CD4-positive, alpha-beta T cell (primary cell): ENCODE results near the gene SHMT2. TPM values are rescaled to one million over a fixed set of nuclear protein-coding genes. Genes with fewer than 3 reads are reported as not detected.

Source experiments
- ATAC-seq: fragments of 200-7000 bp; cut with Tn5 transposase; one replicate; pipeline ENCODE4 v1.10.0; 2022; ENCODE audit warnings: mild to moderate bottlenecking; ENCODE audit not compliant: poor library complexity
- CTCF ChIA-PET: fragments of 350-600 bp; sonication (Branson Sonifier 250); formaldehyde crosslinking; loops from one replicate; lab custom pipeline; 2021; ENCODE audit warnings: antibody characterized with exemption, inconsistent platforms; lab: Charles Lee
- POLR2A ChIA-PET: fragments of 350-600 bp; sonication (Branson Sonifier 250); formaldehyde crosslinking; loops from one replicate; lab custom pipeline; 2021; ENCODE audit warnings: antibody characterized with exemption, inconsistent platforms; lab: Charles Lee
- DNase-seq, 14 experiments: peaks; one replicate each; pipeline ENCODE4 v3.0.0-alpha.2; 2013 to 2020; ENCODE audit warnings: mixed read lengths in 2 of 14
- H3K27ac ChIP-seq, 2 donors: one replicate each; pipeline versions ENCODE4 v1.5.1 to v1.7.0; 2013; ENCODE audit warnings: low read length in 2 of 2, low read depth in 1 of 2, mild to moderate bottlenecking in 1 of 2
- H3K27me3 ChIP-seq, 2 experiments: 1 replicate in 1 of 2; 2 replicates in 1 of 2; pipeline versions ENCODE4 v1.6.1 to v1.7.0; 2013; ENCODE audit warnings: low read length in 2 of 2, control low read depth in 1 of 2, mild to moderate bottlenecking in 1 of 2, moderate library complexity in 1 of 2; ENCODE audit not compliant: insufficient read depth in 2 of 2, control insufficient read depth in 1 of 2
- H3K36me3 ChIP-seq: one replicate; pipeline ENCODE4 v1.6.1; 2013; ENCODE audit warnings: low read length, control low read depth; ENCODE audit not compliant: insufficient read depth
- H3K4me1 ChIP-seq: one replicate; pipeline ENCODE4 v1.6.1; 2013; ENCODE audit warnings: low read length, control low read depth; ENCODE audit not compliant: insufficient read depth
- H3K4me3 ChIP-seq: one replicate; pipeline ENCODE4 v1.5.1; 2013; ENCODE audit warnings: mild to moderate bottlenecking, low read length, moderate library complexity
- H3K9me3 ChIP-seq, 2 experiments: 1 replicate in 1 of 2; 2 replicates in 1 of 2; pipeline versions ENCODE4 v1.6.1 to v1.7.0; 2013; ENCODE audit warnings: low read length in 2 of 2, mild to moderate bottlenecking in 2 of 2, control low read depth in 1 of 2, moderate library complexity in 1 of 2; ENCODE audit not compliant: control insufficient read depth in 1 of 2, insufficient read depth in 1 of 2
- H3K27ac Mint-ChIP-seq: one replicate; pipeline ENCODE4 v1.8.0; 2020; ENCODE audit warnings: mixed read lengths
- H3K27me3 Mint-ChIP-seq: one replicate; pipeline ENCODE4 v1.8.0; 2021; ENCODE audit warnings: mixed read lengths
- H3K36me3 Mint-ChIP-seq: one replicate; pipeline ENCODE4 v1.8.0; 2021; ENCODE audit warnings: low read depth, mixed read lengths
- H3K4me1 Mint-ChIP-seq: one replicate; pipeline ENCODE4 v1.8.0; 2021; ENCODE audit warnings: low read depth, mixed read lengths
- H3K4me3 Mint-ChIP-seq: one replicate; pipeline ENCODE4 v1.8.0; 2020; ENCODE audit warnings: mild to moderate bottlenecking, mixed read lengths
- H3K9me3 Mint-ChIP-seq: one replicate; pipeline ENCODE4 v1.8.0; 2020; ENCODE audit warnings: mixed read lengths
- intact Hi-C, 2 experiments: fragments of 100-400 bp; cut with DNase I in 1 of 2; cut with micrococcal nuclease in 1 of 2; formaldehyde crosslinking; loops; one replicate each; pipeline versions ENCODE4 v1.15.1 to v1.9.0; 2023 to 2025; cut with DNase I, micrococcal nuclease
- total RNA-seq, 174 experiments: library from RNA in 2 of 174; stranded (reverse) in 2 of 174; gene quantifications; one replicate each; pipeline ENCODE4 v1.2.3 and lab custom pipeline; 2021 to 2026
- TF ChIP-seq, protein P1 (sequence below): fragments of 200-600 bp; IDR thresholded peaks from one replicate; pipeline ENCODE4 v1.8.0; 2022; ENCODE audit warnings: antibody characterized with exemption, mild to moderate bottlenecking

SHMT2 gene
- total RNA-seq, 2 experiments from 2014 or later, result 21.3 to 22.2 TPM

GRCh38 chr12:57224973-57225679 is 4.4 kb upstream of the SHMT2 start:
- Mint-ChIP-seq H3K4me1 (peaks cover 71% of the 10 kb centered on the region), H3K9me3 (no peaks in the 10 kb centered on the region), H3K36me3 (peaks cover 8% of the 10 kb centered on the region), H3K27me3 (peaks cover 74% of the 10 kb centered on the region), H3K27ac (no peak overlapping the region), H3K4me3 (peak overlapping the region; percentile 71)
- CTCF ChIA-PET, result interaction anchor here (0.7 to 8.3 kb wide), 7 partner anchors 9 to 93 kb away, joined by 3 to 127 read pairs (median 11); partner anchors contain the start of gene NXPH4
- H3K27ac ChIP-seq, result no peak overlapping the region
- no peaks in the 10 kb centered on the region for H3K36me3 ChIP-seq
- peak; percentile 48 to 90 (median 66) for DNase-seq
- ATAC-seq, result peak; percentile 73
- TF ChIP-seq, protein P1, sequence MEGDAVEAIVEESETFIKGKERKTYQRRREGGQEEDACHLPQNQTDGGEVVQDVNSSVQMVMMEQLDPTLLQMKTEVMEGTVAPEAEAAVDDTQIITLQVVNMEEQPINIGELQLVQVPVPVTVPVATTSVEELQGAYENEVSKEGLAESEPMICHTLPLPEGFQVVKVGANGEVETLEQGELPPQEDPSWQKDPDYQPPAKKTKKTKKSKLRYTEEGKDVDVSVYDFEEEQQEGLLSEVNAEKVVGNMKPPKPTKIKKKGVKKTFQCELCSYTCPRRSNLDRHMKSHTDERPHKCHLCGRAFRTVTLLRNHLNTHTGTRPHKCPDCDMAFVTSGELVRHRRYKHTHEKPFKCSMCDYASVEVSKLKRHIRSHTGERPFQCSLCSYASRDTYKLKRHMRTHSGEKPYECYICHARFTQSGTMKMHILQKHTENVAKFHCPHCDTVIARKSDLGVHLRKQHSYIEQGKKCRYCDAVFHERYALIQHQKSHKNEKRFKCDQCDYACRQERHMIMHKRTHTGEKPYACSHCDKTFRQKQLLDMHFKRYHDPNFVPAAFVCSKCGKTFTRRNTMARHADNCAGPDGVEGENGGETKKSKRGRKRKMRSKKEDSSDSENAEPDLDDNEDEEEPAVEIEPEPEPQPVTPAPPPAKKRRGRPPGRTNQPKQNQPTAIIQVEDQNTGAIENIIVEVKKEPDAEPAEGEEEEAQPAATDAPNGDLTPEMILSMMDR, result peak; percentile 48
- peaks cover 69% of the 10 kb centered on the region for H3K4me1 ChIP-seq
- POLR2A ChIA-PET, result interaction anchor here (0.7 to 2.5 kb wide), 4 partner anchors 8 to 18 kb away, joined by 3 to 13 read pairs (median 6); partner anchors contain the start of gene NXPH4
- H3K27me3 ChIP-seq, result peaks cover 58 to 68% of the 10 kb centered on the region in 2 experiments
- peaks cover 0 to 35% of the 10 kb centered on the region in 2 experiments for H3K9me3 ChIP-seq
- no peak overlapping the region for H3K4me3 ChIP-seq
- intact Hi-C loops, result loop anchor here (1.0 to 2.0 kb wide), 2 partner anchors 14 kb away; no protein-coding TSS in a partner anchor

- Mint-ChIP-seq H3K36me3 (peaks cover 14% of the 10 kb centered on the region), H3K9me3 (no peaks in the 10 kb centered on the region), H3K27ac (no peak overlapping the region), H3K4me3 (peak overlapping the region; percentile 71), H3K4me1 (peaks cover 75% of the 10 kb centered on the region), H3K27me3 (peaks cover 70% of the 10 kb centered on the region)
- Histone ChIP-seq H3K4me1 (peaks cover 71% of the 10 kb centered on the region), H3K4me3 (no peak overlapping the region), H3K27me3 (peaks cover 56 to 64% of the 10 kb centered on the region in 2 experiments), H3K27ac (no peak overlapping the region), H3K9me3 (peaks cover 0 to 35% of the 10 kb centered on the region in 2 experiments), H3K36me3 (no peaks in the 10 kb centered on the region)
- intact Hi-C loops, result loop anchor here (1.0 to 2.0 kb wide), 2 partner anchors 13 to 14 kb away; no protein-coding TSS in a partner anchor
- ATAC-seq (no peak), DNase-seq (no peak)
- POLR2A ChIA-PET, result interaction anchor here (0.6 to 2.5 kb wide), 5 partner anchors 9 to 483 kb away, joined by 4 to 13 read pairs (median 5); partner anchors contain the start of gene NXPH4
- CTCF ChIA-PET, result interaction anchor here (2.1 to 8.3 kb wide), 4 partner anchors 10 to 17 kb away, joined by 11 to 127 read pairs (median 12); partner anchors contain the start of gene NXPH4
- TF ChIP-seq, protein P1, result no peak
Observed at GRCh38 chr12:57225680-57226210, 3.8 kb upstream of the SHMT2 start.

DNA sequence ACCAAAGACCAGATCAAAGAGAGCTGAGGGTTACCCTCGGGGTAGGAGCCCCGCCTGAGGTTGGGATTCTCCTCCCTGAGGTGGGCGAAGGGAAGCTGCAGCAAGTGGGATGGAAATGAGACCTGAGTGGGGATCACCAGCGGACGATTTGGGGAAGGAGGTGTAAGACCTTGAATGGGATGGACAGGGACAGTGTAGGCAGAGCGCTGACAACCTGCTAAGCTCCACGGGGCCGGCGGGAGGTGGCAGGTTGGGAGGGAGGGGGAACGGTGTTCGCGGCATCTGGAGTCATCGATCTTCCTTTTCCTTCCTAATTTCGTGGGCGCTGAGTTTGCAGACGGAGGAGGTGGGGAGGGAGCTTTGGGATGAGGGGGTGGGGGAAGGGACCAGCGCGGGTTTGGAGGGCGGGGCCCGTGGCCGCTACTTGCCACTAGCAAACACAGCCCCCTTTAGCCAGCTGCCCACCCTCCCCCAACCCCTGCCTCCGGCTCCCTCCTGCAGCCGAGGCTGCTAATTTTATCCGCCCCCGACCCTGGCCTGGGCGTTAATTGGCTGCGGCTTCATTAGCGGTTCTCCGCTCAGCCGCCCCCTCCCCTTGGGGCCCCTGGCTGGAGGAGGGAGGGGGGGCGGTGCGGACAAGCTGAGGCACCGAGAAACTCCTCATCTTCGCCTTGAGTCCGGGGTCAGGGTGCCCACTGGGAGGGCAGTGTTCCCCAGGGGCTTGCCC is 2.8 kb upstream of the SHMT2 start:
- H3K4me1 Mint-ChIP-seq, result peaks cover 69% of the 10 kb centered on the region
- ChIA-PET CTCF (interaction anchor here (2.1 to 8.3 kb wide), 5 partner anchors 11 to 17 kb away, joined by 8 to 127 read pairs (median 12); partner anchors contain the start of gene NXPH4), POLR2A (interaction anchor here (0.6 to 2.5 kb wide), 7 partner anchors 10 to 482 kb away, joined by 3 to 13 read pairs (median 5); partner anchors contain the start of genes NXPH4 and STAT6)
- H3K27me3 Mint-ChIP-seq, result peaks cover 60% of the 10 kb centered on the region
- no peak overlapping the region for H3K27ac Mint-ChIP-seq
- Histone ChIP-seq H3K4me1 (peaks cover 71% of the 10 kb centered on the region), H3K4me3 (no peak overlapping the region), H3K27me3 (peaks cover 46 to 54% of the 10 kb centered on the region in 2 experiments), H3K9me3 (peaks cover 0 to 27% of the 10 kb centered on the region in 2 experiments), H3K36me3 (peaks cover 9% of the 10 kb centered on the region), H3K27ac (no peak overlapping the region)
- intact Hi-C loops, result no loop called here
- DNase-seq (no peak), ATAC-seq (no peak)
- H3K9me3 Mint-ChIP-seq, result no peaks in the 10 kb centered on the region
- H3K4me3 Mint-ChIP-seq, result peak overlapping the region; percentile 38
- H3K36me3 Mint-ChIP-seq, result peaks cover 19% of the 10 kb centered on the region
- TF ChIP-seq, protein P1, result no peak
